Caco-2 (cell line): ENCODE measurements around the gene LRRC53. TPM values are rescaled to one million over a fixed set of nuclear protein-coding genes. Genes with fewer than 3 reads are reported as not detected.

Experiments used
- BruUV-seq: library from RNA; stranded (reverse); fragments of 400-500 nt; replicated peaks from 2 replicates; lab custom pipeline; 2021; lab: Mats Ljungman, UMichigan
- CTCF ChIA-PET: fragments of 300-600 bp; sonication (Branson Sonifier 250); formaldehyde crosslinking; loops from one replicate; lab custom pipeline; 2022; ENCODE audit warnings: antibody characterized with exemption; lab: Charles Lee
- POLR2A ChIA-PET: fragments of 300-600 bp; sonication (Branson Sonifier 250); formaldehyde crosslinking; loops from one replicate; lab custom pipeline; 2022; ENCODE audit warnings: antibody characterized with exemption; lab: Charles Lee
- DNase-seq, 2 experiments: peaks; one replicate each; pipeline versions ENCODE4 v3.0.0 to v3.0.0-alpha.2; 2020 to 2022
- H3K27me3 ChIP-seq: replicated peaks from 2 replicates; pipeline ENCODE4 v1.6.0; 2011; ENCODE audit warnings: low read length; ENCODE audit not compliant: control insufficient read depth, insufficient read depth
- H3K36me3 ChIP-seq: 2 replicates; pipeline ENCODE4 v1.5.1; 2011; ENCODE audit warnings: low read length; ENCODE audit not compliant: control insufficient read depth, insufficient read depth
- H3K4me1 ChIP-seq: fragments of 250-450 bp; sonication (Bioruptor Pico); 2 replicates; pipeline ENCODE4 v1.5.1; 2020; ENCODE audit warnings: mild to moderate bottlenecking
- H3K4me3 ChIP-seq: 2 replicates; pipeline ENCODE4 v1.5.1; 2011; ENCODE audit warnings: low read depth, mild to moderate bottlenecking, control low read depth, low read length
- H3K9me3 ChIP-seq: fragments of 250-450 bp; sonication (Bioruptor Pico); 2 replicates; pipeline ENCODE4 v1.5.1; 2020; ENCODE audit warnings: mild to moderate bottlenecking, moderate library complexity
- H3K27ac Mint-ChIP-seq: one replicate; pipeline ENCODE4 v1.8.0; 2022; ENCODE audit warnings: mixed read lengths; ENCODE audit not compliant: unreplicated experiment
- H3K27me3 Mint-ChIP-seq: one replicate; pipeline ENCODE4 v1.8.0; 2022; ENCODE audit warnings: mixed read lengths; ENCODE audit not compliant: insufficient read depth, unreplicated experiment
- H3K36me3 Mint-ChIP-seq: one replicate; pipeline ENCODE4 v1.8.0; 2022; ENCODE audit warnings: mild to moderate bottlenecking, mixed read lengths; ENCODE audit not compliant: insufficient read depth, unreplicated experiment
- H3K4me1 Mint-ChIP-seq: one replicate; pipeline ENCODE4 v1.8.0; 2022; ENCODE audit warnings: low read depth, mixed read lengths; ENCODE audit not compliant: unreplicated experiment
- H3K4me3 Mint-ChIP-seq: one replicate; pipeline ENCODE4 v1.8.0; 2022; ENCODE audit warnings: mild to moderate bottlenecking, moderate library complexity, mixed read lengths; ENCODE audit not compliant: unreplicated experiment
- H3K9me3 Mint-ChIP-seq: one replicate; pipeline ENCODE4 v1.8.0; 2022; ENCODE audit warnings: mixed read lengths; ENCODE audit not compliant: unreplicated experiment
- CTCF ChIP-seq, 2 experiments: fragments of 200-600 bp in 1 of 2; IDR thresholded peaks; 1 replicate in 1 of 2; 2 replicates in 1 of 2; pipeline versions ENCODE4 v1.5.1 to v1.8.0; 2011 to 2022; ENCODE audit warnings: antibody characterized with exemption in 1 of 2, control low read depth in 1 of 2, inconsistent platforms in 1 of 2, low read depth in 1 of 2, low read length in 1 of 2, mild to moderate bottlenecking in 1 of 2, moderate library complexity in 1 of 2; ENCODE audit not compliant: insufficient read depth in 1 of 2, severe bottlenecking in 1 of 2, unreplicated experiment in 1 of 2
- intact Hi-C: fragments of 100-400 bp; cut with micrococcal nuclease; formaldehyde crosslinking; loops from one replicate; pipeline ENCODE4 v1.10.0; 2022; ENCODE audit not compliant: unreplicated experiment
- total RNA-seq: library from RNA; stranded (reverse); gene quantifications from 2 replicates; pipeline ENCODE4 v1.2.3, GENCODE V29; 2022

The LRRC53 gene
- total RNA-seq, 1 experiment from 2014 or later, result not detected

DNA sequence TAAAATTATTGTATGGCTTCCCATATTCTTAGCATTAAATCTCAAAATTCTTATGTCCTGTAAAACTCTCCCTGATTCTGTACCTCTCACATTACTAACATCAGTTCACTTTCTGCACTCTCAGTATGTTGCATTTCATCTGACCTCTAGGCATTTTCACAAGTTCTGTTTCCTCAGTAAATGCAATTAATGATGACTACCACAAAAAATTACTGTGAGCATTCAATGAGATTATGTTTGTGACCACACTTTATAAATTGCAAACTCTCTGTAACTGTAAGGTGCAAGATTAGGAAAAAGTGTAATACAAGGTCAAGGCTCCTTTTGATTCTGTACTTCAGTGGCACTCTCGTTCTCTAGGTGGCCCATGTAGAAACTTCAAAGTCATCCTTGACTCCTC lies 60.4 kb downstream of the LRRC53 start:
- BruUV-seq, result no TSS peak
- DNase-seq, result no peak
- ChIA-PET CTCF (no interaction called here), POLR2A (no interaction called here)
- TF ChIP-seq CTCF (IDR thresholded peaks at IDR 0.05; ENCODE audit: insufficient read depth in 1 of 2, low read depth in 1 of 2, low read length in 1 of 2, severe bottlenecking in 1 of 2, unreplicated experiment in 1 of 2), result no peak
- Histone ChIP-seq H3K27me3 (no peaks in the 10 kb centered on the region), H3K4me3 (no peak overlapping the region), H3K4me1 (no peaks in the 10 kb centered on the region), H3K9me3 (no peaks in the 10 kb centered on the region), H3K36me3 (no peaks in the 10 kb centered on the region)
- H3K4me3 Mint-ChIP-seq, result no peak overlapping the region
- intact Hi-C loops, result no loop called here
- no peak overlapping the region for H3K27ac Mint-ChIP-seq
- H3K36me3 Mint-ChIP-seq, result no peaks in the 10 kb centered on the region
- H3K9me3 Mint-ChIP-seq, result no peaks in the 10 kb centered on the region
- no peaks in the 10 kb centered on the region for H3K4me1 Mint-ChIP-seq
- no peaks in the 10 kb centered on the region for H3K27me3 Mint-ChIP-seq

GRCh38 chr1:74437035-74437434 lies 75.4 kb downstream of the LRRC53 start:
- Histone ChIP-seq H3K36me3 (no peaks in the 10 kb centered on the region), H3K27me3 (no peaks in the 10 kb centered on the region), H3K4me1 (no peaks in the 10 kb centered on the region), H3K4me3 (no peak overlapping the region), H3K9me3 (no peaks in the 10 kb centered on the region)
- DNase-seq, result no peak
- TF ChIP-seq CTCF (IDR thresholded peaks at IDR 0.05; ENCODE audit: insufficient read depth in 1 of 2, low read depth in 1 of 2, low read length in 1 of 2, severe bottlenecking in 1 of 2, unreplicated experiment in 1 of 2), result no peak
- ChIA-PET POLR2A (no interaction called here), CTCF (no interaction called here)
- Mint-ChIP-seq H3K4me3 (no peak overlapping the region), H3K36me3 (no peaks in the 10 kb centered on the region), H3K4me1 (no peaks in the 10 kb centered on the region), H3K27me3 (peaks cover 10% of the 10 kb centered on the region), H3K9me3 (no peaks in the 10 kb centered on the region), H3K27ac (no peak overlapping the region)
- BruUV-seq, result no TSS peak
- intact Hi-C loops, result no loop called here

DNA sequence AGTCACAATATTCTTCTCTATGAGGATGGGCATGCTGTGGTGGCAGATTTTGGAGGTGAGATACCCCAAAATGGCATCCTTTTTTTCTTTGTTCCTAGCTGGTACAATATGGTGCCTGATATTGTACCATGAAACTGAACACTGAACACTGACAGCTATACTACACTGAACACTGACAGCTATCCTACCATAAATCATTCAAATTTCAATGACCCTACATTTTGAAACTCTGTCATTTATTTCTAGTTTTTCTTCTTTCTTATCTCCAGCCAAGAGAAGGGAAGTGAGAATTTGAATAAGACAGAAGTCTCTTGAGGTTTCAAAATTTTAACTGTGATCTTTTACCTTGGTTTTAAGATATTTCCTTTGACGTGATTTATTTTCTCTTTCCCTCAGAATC lies 76.3 kb downstream of the LRRC53 start:
- H3K4me3 Mint-ChIP-seq, result no peak overlapping the region
- H3K9me3 ChIP-seq, result no peaks in the 10 kb centered on the region
- H3K36me3 ChIP-seq, result no peaks in the 10 kb centered on the region
- H3K27ac Mint-ChIP-seq, result no peak overlapping the region
- no peaks in the 10 kb centered on the region for H3K27me3 ChIP-seq
- H3K4me1 ChIP-seq, result no peaks in the 10 kb centered on the region
- no peaks in the 10 kb centered on the region for H3K36me3 Mint-ChIP-seq
- ChIA-PET POLR2A (no interaction called here), CTCF (no interaction called here)
- H3K4me3 ChIP-seq, result no peak overlapping the region
- peaks cover 10% of the 10 kb centered on the region for H3K27me3 Mint-ChIP-seq
- H3K9me3 Mint-ChIP-seq, result no peaks in the 10 kb centered on the region
- no peaks in the 10 kb centered on the region for H3K4me1 Mint-ChIP-seq
- DNase-seq, result no peak
- BruUV-seq, result no TSS peak
- intact Hi-C loops, result no loop called here
- TF ChIP-seq CTCF (IDR thresholded peaks at IDR 0.05; ENCODE audit: insufficient read depth in 1 of 2, low read depth in 1 of 2, low read length in 1 of 2, severe bottlenecking in 1 of 2, unreplicated experiment in 1 of 2), result no peak
